A673 (cell line): ENCODE data around the gene WNK4. TPM values are rescaled to one million over a fixed set of nuclear protein-coding genes. Genes with fewer than 3 reads are reported as not detected.

Source experiments
- BruUV-seq: library from RNA; stranded (reverse); fragments of 400-500 nt; replicated peaks from 2 replicates; lab custom pipeline; 2021; lab: Mats Ljungman, UMichigan
- CTCF ChIA-PET: fragments of 300-600 bp; sonication (Branson Sonifier 250); formaldehyde crosslinking; loops from one replicate; lab custom pipeline; 2022; ENCODE audit warnings: antibody characterized with exemption; lab: Charles Lee
- POLR2A ChIA-PET: fragments of 300-600 bp; sonication (Branson Sonifier 250); formaldehyde crosslinking; loops from one replicate; lab custom pipeline; 2022; ENCODE audit warnings: antibody characterized with exemption; ENCODE audit not compliant: low non-redundant PET; lab: Charles Lee
- DNase-seq: peaks from one replicate; pipeline ENCODE4 v3.0.0-alpha.2; 2015; ENCODE audit warnings: low spot score
- H3K27ac ChIP-seq: fragments of 200-600 bp; sonication (generic); 2 replicates; pipeline ENCODE4 v1.5.1; 2016; ENCODE audit warnings: mixed run types, low read depth, mild to moderate bottlenecking, mixed read lengths, antibody characterized with exemption, low read length; ENCODE audit not compliant: poor library complexity, severe bottlenecking
- H3K27me3 ChIP-seq: fragments of 200-600 bp; sonication (generic); replicated peaks from 2 replicates; pipeline ENCODE4 v1.6.1; 2017; ENCODE audit warnings: mixed run types, low read depth, mild to moderate bottlenecking, mixed read lengths, antibody characterized with exemption, low read length; ENCODE audit not compliant: insufficient read depth, poor library complexity
- H3K36me3 ChIP-seq: fragments of 200-600 bp; sonication (generic); 2 replicates; pipeline ENCODE4 v1.6.1; 2016; ENCODE audit warnings: mixed run types, mild to moderate bottlenecking, mixed read lengths, antibody characterized with exemption, low read length; ENCODE audit not compliant: insufficient read depth, poor library complexity, severe bottlenecking
- H3K4me1 ChIP-seq: fragments of 200-600 bp; sonication (generic); 2 replicates; pipeline ENCODE4 v1.6.1; 2017; ENCODE audit warnings: mixed run types, mild to moderate bottlenecking, mixed read lengths, antibody characterized with exemption, low read length; ENCODE audit not compliant: insufficient read depth, poor library complexity, severe bottlenecking
- H3K4me3 ChIP-seq: fragments of 200-600 bp; sonication (generic); 2 replicates; pipeline ENCODE4 v1.5.1; 2016; ENCODE audit warnings: low read depth, mixed run types, mild to moderate bottlenecking, mixed read lengths, low read length; ENCODE audit not compliant: poor library complexity, severe bottlenecking
- H3K9me3 ChIP-seq: fragments of 200-600 bp; sonication (generic); 2 replicates; pipeline ENCODE4 v1.6.1; 2016; ENCODE audit warnings: mixed run types, low read depth, mild to moderate bottlenecking, mixed read lengths, antibody characterized with exemption, low read length; ENCODE audit not compliant: poor library complexity, severe bottlenecking
- EZH2 ChIP-seq: fragments of 200-600 bp; sonication (generic); IDR thresholded peaks from 2 replicates; pipeline ENCODE4 v1.6.1; 2017; ENCODE audit warnings: borderline replicate concordance, low read depth, mild to moderate bottlenecking, mixed read lengths, antibody characterized with exemption, low read length; ENCODE audit not compliant: poor library complexity, severe bottlenecking
- intact Hi-C: fragments of 100-400 bp; cut with micrococcal nuclease; formaldehyde crosslinking; loops from one replicate; pipeline ENCODE4 v1.10.0; 2022; ENCODE audit not compliant: unreplicated experiment
- total RNA-seq: library from RNA; stranded (reverse); gene quantifications from 2 replicates; pipeline ENCODE4 v1.2.3, GENCODE V29; 2021
- TF ChIP-seq, protein P1 (sequence below): fragments of 300-800, 200-600 bp; sonication (generic); conservative IDR thresholded peaks from 2 replicates; pipeline ENCODE4 v1.5.1; 2017; ENCODE audit warnings: low read depth, mild to moderate bottlenecking, antibody characterized with exemption, low read length, moderate library complexity, mixed read lengths

The WNK4 gene
- total RNA-seq, 1 experiment from 2014 or later, result 0.11 TPM

DNA sequence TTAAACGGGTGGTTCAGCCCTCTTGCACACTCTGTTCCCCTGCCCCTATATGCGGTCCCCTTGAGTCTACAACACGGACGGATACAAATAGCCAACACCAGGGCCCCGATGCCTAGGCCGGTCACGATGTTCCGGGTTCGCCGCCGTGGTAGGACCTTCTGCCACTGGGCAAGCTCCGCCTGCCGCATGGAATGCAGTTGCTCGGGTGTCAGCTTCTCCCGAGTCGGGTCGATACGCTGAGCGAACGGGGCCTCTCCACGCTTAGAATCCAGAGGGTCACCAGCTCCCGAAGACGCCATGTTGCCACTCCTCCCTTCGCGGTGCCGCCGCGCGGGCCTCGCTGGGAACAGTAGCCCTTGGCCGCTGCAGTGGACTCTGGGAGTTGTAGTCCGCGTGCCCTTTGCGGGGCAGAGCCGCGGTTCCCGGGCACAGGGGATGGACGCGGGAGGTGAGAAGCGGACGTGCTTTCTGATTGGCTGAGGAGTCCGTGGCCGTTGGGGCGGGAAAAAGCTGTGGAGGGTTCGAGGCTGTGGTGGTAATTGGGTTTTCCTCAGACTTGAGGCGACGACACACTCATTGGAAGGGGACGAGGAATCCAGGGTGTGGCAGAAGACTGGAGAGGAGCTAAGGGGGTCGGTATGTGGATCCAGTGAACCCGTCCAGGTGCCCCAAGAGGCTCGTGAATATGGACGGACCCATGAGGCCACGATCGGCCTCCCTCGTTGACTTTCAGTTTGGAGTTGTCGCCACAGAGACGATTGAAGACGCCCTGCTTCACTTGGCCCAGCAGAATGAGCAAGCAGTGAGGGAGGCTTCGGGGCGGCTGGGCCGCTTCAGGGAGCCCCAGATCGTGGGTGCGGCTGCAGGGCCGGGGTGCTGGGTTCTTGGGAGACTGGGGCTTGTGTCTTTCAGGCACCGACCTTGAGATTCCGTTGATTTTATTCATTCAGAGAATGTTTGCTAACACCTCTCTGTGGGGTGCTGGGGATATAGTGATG lies 18.3 kb downstream of the WNK4 start, which contains the start of the genes CNTD1 and COA3:
Gene CNTD1, plus strand, starts transcription at position 479 of the 998 bp plus-strand sequence. Its CDS starts 207 bp downstream, at position 686.
Gene COA3, minus strand, starts transcription at position 322 of the 998 bp plus-strand sequence. Its CDS starts 23 bp downstream, at position 299.
- peak within 1 kb of the TSS; percentile 64 for H3K4me3 ChIP-seq
- ChIA-PET POLR2A (no interaction called here), CTCF (interaction anchor here (0.5 to 0.6 kb wide), 2 partner anchors 78 to 1364 kb away, joined by 3 to 4 read pairs; no protein-coding TSS in a partner anchor)
- H3K27ac ChIP-seq, result peak within 1 kb of the TSS; percentile 59
- no peaks in the 10 kb centered on the region for H3K4me1 ChIP-seq
- H3K27me3 ChIP-seq, result no peaks in the 10 kb centered on the region
- no peaks in the 10 kb centered on the region for H3K9me3 ChIP-seq
- intact Hi-C loops, result no loop called here
- peak; percentile 88 for DNase-seq
- TF ChIP-seq, protein P1, sequence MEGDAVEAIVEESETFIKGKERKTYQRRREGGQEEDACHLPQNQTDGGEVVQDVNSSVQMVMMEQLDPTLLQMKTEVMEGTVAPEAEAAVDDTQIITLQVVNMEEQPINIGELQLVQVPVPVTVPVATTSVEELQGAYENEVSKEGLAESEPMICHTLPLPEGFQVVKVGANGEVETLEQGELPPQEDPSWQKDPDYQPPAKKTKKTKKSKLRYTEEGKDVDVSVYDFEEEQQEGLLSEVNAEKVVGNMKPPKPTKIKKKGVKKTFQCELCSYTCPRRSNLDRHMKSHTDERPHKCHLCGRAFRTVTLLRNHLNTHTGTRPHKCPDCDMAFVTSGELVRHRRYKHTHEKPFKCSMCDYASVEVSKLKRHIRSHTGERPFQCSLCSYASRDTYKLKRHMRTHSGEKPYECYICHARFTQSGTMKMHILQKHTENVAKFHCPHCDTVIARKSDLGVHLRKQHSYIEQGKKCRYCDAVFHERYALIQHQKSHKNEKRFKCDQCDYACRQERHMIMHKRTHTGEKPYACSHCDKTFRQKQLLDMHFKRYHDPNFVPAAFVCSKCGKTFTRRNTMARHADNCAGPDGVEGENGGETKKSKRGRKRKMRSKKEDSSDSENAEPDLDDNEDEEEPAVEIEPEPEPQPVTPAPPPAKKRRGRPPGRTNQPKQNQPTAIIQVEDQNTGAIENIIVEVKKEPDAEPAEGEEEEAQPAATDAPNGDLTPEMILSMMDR, result no peak
- TF ChIP-seq EZH2, result no peak
- no peaks in the 10 kb centered on the region for H3K36me3 ChIP-seq
- BruUV-seq, result no TSS peak

DNA sequence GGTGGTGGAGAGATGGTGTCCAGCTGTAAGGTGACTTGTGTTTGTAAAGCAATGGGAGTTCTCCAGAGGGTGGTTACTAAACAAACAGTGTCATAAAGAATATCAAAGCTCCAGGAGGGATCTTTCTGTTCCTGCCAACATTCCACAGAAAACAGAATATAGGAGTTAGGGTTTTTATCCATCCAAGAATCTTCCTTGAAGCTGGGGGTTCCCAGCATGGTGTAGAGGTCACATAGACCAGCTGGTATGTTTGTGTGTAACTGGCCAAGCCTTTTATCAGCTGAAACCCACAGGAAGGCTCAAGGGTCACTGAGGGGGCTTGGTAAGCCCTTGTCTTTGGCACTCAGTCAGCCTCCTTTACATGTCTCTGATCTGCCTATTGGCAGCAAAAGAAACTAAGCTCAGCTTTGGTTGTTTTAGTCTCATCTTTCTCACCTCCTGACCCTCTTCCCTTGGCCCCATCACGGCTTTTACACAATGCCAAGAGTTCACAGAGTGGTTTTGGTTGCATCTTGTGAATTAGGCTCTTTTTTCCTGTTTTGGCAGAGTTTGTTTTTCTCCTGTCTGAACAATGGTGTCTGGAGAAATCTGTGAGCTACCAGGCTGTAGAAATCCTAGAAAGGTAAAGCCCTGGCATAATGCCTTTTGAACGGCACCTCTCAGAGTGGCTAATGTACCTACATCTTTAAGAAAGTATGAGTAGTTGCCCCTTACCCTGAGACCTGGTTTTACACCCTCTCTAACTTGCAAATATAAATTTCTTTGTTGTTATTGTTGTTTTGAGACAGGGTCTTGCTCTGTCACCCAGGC lies 22.9 kb downstream of the WNK4 start:
- H3K4me3 ChIP-seq, result no peak overlapping the region
- ChIA-PET POLR2A (no interaction called here), CTCF (no interaction called here)
- H3K27ac ChIP-seq, result no peak overlapping the region
- no peaks in the 10 kb centered on the region for H3K27me3 ChIP-seq
- BruUV-seq, result no TSS peak
- H3K4me1 ChIP-seq, result no peaks in the 10 kb centered on the region
- no peak for TF ChIP-seq EZH2
- TF ChIP-seq, protein P1, result no peak
- intact Hi-C loops, result no loop called here
- H3K36me3 ChIP-seq, result no peaks in the 10 kb centered on the region
- DNase-seq, result no peak
- no peaks in the 10 kb centered on the region for H3K9me3 ChIP-seq

DNA sequence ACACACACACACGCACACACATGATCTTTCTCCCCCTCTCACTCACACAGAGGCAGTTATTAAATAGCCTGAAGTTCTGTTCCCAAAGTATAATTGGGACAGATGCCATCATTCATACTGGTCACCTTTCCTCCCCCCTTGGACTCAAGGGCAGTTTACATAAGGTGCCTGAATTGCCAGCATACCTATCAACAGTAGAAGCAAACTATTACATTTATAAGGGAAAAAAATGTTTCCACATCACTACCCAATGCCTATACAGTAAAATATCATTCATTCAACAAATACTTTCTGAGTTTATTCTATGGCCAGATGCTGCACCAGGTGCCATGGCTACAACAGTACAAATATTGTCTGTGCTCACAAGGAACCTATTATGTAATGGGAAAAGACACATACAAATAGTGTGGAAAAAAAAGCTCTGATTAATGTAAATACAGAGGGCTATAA lies 24.5 kb downstream of the WNK4 start:
- no peaks in the 10 kb centered on the region for H3K36me3 ChIP-seq
- H3K27ac ChIP-seq, result no peak overlapping the region
- no peaks in the 10 kb centered on the region for H3K4me1 ChIP-seq
- no peaks in the 10 kb centered on the region for H3K9me3 ChIP-seq
- POLR2A ChIA-PET, result no interaction called here
- TF ChIP-seq, protein P1, result no peak
- no peak for TF ChIP-seq EZH2
- no TSS peak for BruUV-seq
- H3K4me3 ChIP-seq, result no peak overlapping the region
- H3K27me3 ChIP-seq, result no peaks in the 10 kb centered on the region
- DNase-seq, result no peak
- intact Hi-C loops, result no loop called here
- CTCF ChIA-PET, result no interaction called here
